ENCODE results near the gene USP6NL.
A peak's percentile ranks its signal among the peaks of the same experiment; 100 is the strongest.

Gene USP6NL

GRCh38 chr10:11472158-11472753 lies 139.2 kb downstream of the USP6NL start:
- DNase-seq, result peak; percentile 19

- DNase-seq, result no peak
These were observed 141.7 kb downstream of the USP6NL start for GRCh38 chr10:11469575-11470391.

- no peak for DNase-seq
These were observed 143.2 kb downstream of the USP6NL start for GRCh38 chr10:11468126-11468742.

GRCh38 chr10:11465406-11465805 lies 146.0 kb downstream of the USP6NL start:
- DNase-seq, result no peak

GRCh38 chr10:11463111-11463510 lies 148.3 kb downstream of the USP6NL start:
- no peak for DNase-seq

- DNase-seq, result no peak
These were observed 149.4 kb downstream of the USP6NL start for GRCh38 chr10:11462071-11462470.

- DNase-seq, result no peak
These were observed 154.1 kb downstream of the USP6NL start for GRCh38 chr10:11457336-11457735.

GRCh38 chr10:11454958-11455566 lies 156.4 kb downstream of the USP6NL start:
- DNase-seq, result no peak

GRCh38 chr10:11454160-11454559 lies 157.3 kb downstream of the USP6NL start:
- no peak for DNase-seq

- DNase-seq, result no peak
These were observed 159.7 kb downstream of the USP6NL start for GRCh38 chr10:11451640-11452260.

- DNase-seq, result no peak
These were observed 161.0 kb downstream of the USP6NL start for GRCh38 chr10:11450427-11450826.

GRCh38 chr10:11449761-11450160 lies 161.7 kb downstream of the USP6NL start:
- DNase-seq, result no peak

GRCh38 chr10:11448545-11449244 lies 162.8 kb downstream of the USP6NL start:
- DNase-seq, result no peak

- DNase-seq, result no peak
These were observed 163.3 kb downstream of the USP6NL start for GRCh38 chr10:11448190-11448544.

- no peak for DNase-seq
These were observed 163.9 kb downstream of the USP6NL start for GRCh38 chr10:11447586-11447985.

- DNase-seq, result no peak
These were observed 164.6 kb downstream of the USP6NL start for GRCh38 chr10:11446864-11447263.

GRCh38 chr10:11446133-11446532 lies 165.3 kb downstream of the USP6NL start:
- no peak for DNase-seq

- no peak for DNase-seq
These were observed 166.8 kb downstream of the USP6NL start for GRCh38 chr10:11444531-11445228.

GRCh38 chr10:11444155-11444530 lies 167.3 kb downstream of the USP6NL start:
- DNase-seq, result no peak

- DNase-seq, result no peak
These were observed 167.8 kb downstream of the USP6NL start for GRCh38 chr10:11443468-11444154.

GRCh38 chr10:11442001-11442773 lies 169.3 kb downstream of the USP6NL start:
- DNase-seq, result no peak
